ENCODE measurements around the gene ACHE. TPM values are rescaled to one million over a fixed set of nuclear protein-coding genes. Genes with fewer than 3 reads are reported as not detected.

ACHE gene
- polyA plus RNA-seq, 2 of the 4 experiments (the other 2 are of a cell fraction), result 0.17 to 0.62 TPM

GRCh38 chr7:100888988-100889750 lies 6.5 kb downstream of the ACHE start, which contains the start of gene UFSP1:
TSS of gene UFSP1 (minus strand) at chr7:100889715. CDS start at chr7:100889271, 444 bp downstream.
- POLR2A ChIA-PET, result interaction anchor here (0.6 to 5.1 kb wide), 27 partner anchors 11 to 330 kb away, joined by 3 to 106 read pairs (median 4); partner anchors contain the start of genes EPHB4, MOSPD3, PLOD3 and POP7
- no peak for TF ChIP-seq FOXS1 (CRISPR knock-in tag; IDR thresholded peaks at IDR 0.05)
- TF ChIP-seq ELK1 (IDR thresholded peaks at IDR 0.05; ENCODE audit: low read depth, low read length), result no peak
- peak; percentile 97 for TF ChIP-seq MAX (IDR thresholded peaks at IDR 0.05)
- TF ChIP-seq FOSB (CRISPR knock-in tag; IDR thresholded peaks at IDR 0.05), result no peak
- TF ChIP-seq ZC3H11A (IDR thresholded peaks at IDR 0.05), result no peak
- TF ChIP-seq RCOR1 (IDR thresholded peaks at IDR 0.05; ENCODE audit: low read depth, low read length), result no peak
- TF ChIP-seq CBX2 (IDR thresholded peaks at IDR 0.05; ENCODE audit: borderline replicate concordance, low read depth), result no peak
- TF ChIP-seq, protein P1, sequence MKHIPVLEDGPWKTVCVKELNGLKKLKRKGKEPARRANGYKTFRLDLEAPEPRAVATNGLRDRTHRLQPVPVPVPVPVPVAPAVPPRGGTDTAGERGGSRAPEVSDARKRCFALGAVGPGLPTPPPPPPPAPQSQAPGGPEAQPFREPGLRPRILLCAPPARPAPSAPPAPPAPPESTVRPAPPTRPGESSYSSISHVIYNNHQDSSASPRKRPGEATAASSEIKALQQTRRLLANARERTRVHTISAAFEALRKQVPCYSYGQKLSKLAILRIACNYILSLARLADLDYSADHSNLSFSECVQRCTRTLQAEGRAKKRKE (CRISPR knock-in tag; IDR thresholded peaks at IDR 0.05; ENCODE audit: low read depth), result no peak
- TF ChIP-seq NPAS2 (CRISPR knock-in tag; IDR thresholded peaks at IDR 0.05; ENCODE audit: borderline replicate concordance), result 0 out of 2 replicates have a peak, but pooled peaks have one; percentile 30
- no peak for TF ChIP-seq SMC3 (IDR thresholded peaks at IDR 0.05)
- no peak for TF ChIP-seq PBX3 (IDR thresholded peaks at IDR 0.05)
- no peak for TF ChIP-seq ZFP36 (IDR thresholded peaks at IDR 0.05; ENCODE audit: borderline replicate concordance, partially characterized antibody)
- TF ChIP-seq KDM1A (IDR thresholded peaks at IDR 0.05; ENCODE audit: low read depth), result no peak
- TF ChIP-seq CHD2 (IDR thresholded peaks at IDR 0.05; ENCODE audit: low read length, partially characterized antibody), result no peak
- TF ChIP-seq JUNB (IDR thresholded peaks at IDR 0.05), result no peak
- TF ChIP-seq HES2 (IDR thresholded peaks at IDR 0.05), result no peak
- no peak; the same call in 1 of the 2 replicates for TF ChIP-seq GATA3 (IDR thresholded peaks at IDR 0.05; ENCODE audit: borderline replicate concordance)
- 0 out of 2 replicates have a peak, but pooled peaks have one; percentile 43 for TF ChIP-seq HEYL (CRISPR knock-in tag; IDR thresholded peaks at IDR 0.05)
- TF ChIP-seq MYC (IDR thresholded peaks at IDR 0.05; ENCODE audit: borderline replicate concordance, low read length), result peak; percentile 85
- no peak for TF ChIP-seq EP300 (IDR thresholded peaks at IDR 0.05)
- TF ChIP-seq JUN (IDR thresholded peaks at IDR 0.05), result peak in 1 of 2 experiments; percentile 89; a peak in 2 of 5 replicates
- TF ChIP-seq RNF2 (IDR thresholded peaks at IDR 0.05; ENCODE audit: borderline replicate concordance, low read depth), result 0 out of 2 replicates have a peak, but pooled peaks have one; percentile 80
- peak; percentile 84 for TF ChIP-seq TFCP2L1 (CRISPR knock-in tag; IDR thresholded peaks at IDR 0.05)
- TF ChIP-seq HOXA7 (CRISPR knock-in tag; IDR thresholded peaks at IDR 0.05), result no peak
- TF ChIP-seq ESRRA (IDR thresholded peaks at IDR 0.05; ENCODE audit: borderline replicate concordance, low read length), result no peak
- no peak for TF ChIP-seq NFE2L2 (conservative IDR thresholded peaks at IDR 0.05; ENCODE audit: low read length)
- TF ChIP-seq, protein P2, sequence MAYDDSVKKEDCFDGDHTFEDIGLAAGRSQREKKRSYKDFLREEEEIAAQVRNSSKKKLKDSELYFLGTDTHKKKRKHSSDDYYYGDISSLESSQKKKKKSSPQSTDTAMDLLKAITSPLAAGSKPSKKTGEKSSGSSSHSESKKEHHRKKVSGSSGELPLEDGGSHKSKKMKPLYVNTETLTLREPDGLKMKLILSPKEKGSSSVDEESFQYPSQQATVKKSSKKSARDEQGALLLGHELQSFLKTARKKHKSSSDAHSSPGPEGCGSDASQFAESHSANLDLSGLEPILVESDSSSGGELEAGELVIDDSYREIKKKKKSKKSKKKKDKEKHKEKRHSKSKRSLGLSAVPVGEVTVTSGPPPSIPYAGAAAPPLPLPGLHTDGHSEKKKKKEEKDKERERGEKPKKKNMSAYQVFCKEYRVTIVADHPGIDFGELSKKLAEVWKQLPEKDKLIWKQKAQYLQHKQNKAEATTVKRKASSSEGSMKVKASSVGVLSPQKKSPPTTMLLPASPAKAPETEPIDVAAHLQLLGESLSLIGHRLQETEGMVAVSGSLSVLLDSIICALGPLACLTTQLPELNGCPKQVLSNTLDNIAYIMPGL (CRISPR knock-in tag; IDR thresholded peaks at IDR 0.05; ENCODE audit: borderline replicate concordance), result no peak
- TF ChIP-seq CBX8 (IDR thresholded peaks at IDR 0.05), result no peak
- peak; percentile 92 for TF ChIP-seq E2F6 (IDR thresholded peaks at IDR 0.05; ENCODE audit: borderline replicate concordance, low read depth)
- peak; percentile 69 for TF ChIP-seq PHF8 (IDR thresholded peaks at IDR 0.05; ENCODE audit: borderline replicate concordance, low read depth)
- no peak for TF ChIP-seq BHLHE40 (IDR thresholded peaks at IDR 0.05; ENCODE audit: low read depth, low read length)
- TF ChIP-seq EHMT2 (IDR thresholded peaks at IDR 0.05; ENCODE audit: low read depth), result no peak
- no peak for TF ChIP-seq MAZ (IDR thresholded peaks at IDR 0.05; ENCODE audit: borderline replicate concordance, low read depth, low read length)
- peak; percentile 35; the same call in 1 of the 2 replicates for TF ChIP-seq HOXB5 (CRISPR knock-in tag; IDR thresholded peaks at IDR 0.05)

More at GRCh38 chr7:100888988-100889750, 6.5 kb downstream of the ACHE start, which contains the start of gene UFSP1:
- peak within 1 kb of the TSS; percentile 92 for H3K4me3 ChIP-seq
- no peak for FAIRE-seq
- DNase-seq (ENCODE audit: low read depth in 1 of 2, low spot score in 1 of 2), result no peak
- peak within 1 kb of the TSS; percentile 99 for H3K4me2 ChIP-seq
- CTCF ChIA-PET, result interaction anchor here (0.6 to 3.5 kb wide), 14 partner anchors 9 to 206 kb away, joined by 3 to 13 read pairs (median 4); partner anchors contain the start of genes EPO, POP7, SLC12A9 and SRRT
- H3K4me1 ChIP-seq, result peaks cover 30% of the 10 kb centered on the region
- H3K27ac ChIP-seq, result peak within 1 kb of the TSS; percentile 86 to 95
- peak; percentile 57 to 69 for ATAC-seq
- H3K9me3 ChIP-seq, result no peaks in the 10 kb centered on the region
- no CpG with 5 or more reads among the region's 73 CpGs for WGBS (ENCODE audit: missing lambda C conversion rate)
